IPS DF 19.7 (cell line): ENCODE measurements around the gene GZF1.

Source experiments
- DNase-seq: peaks from one replicate; pipeline ENCODE4 v3.0.0-alpha.2; 2013; ENCODE audit warnings: low read depth, low spot score

The GZF1 gene

DNA sequence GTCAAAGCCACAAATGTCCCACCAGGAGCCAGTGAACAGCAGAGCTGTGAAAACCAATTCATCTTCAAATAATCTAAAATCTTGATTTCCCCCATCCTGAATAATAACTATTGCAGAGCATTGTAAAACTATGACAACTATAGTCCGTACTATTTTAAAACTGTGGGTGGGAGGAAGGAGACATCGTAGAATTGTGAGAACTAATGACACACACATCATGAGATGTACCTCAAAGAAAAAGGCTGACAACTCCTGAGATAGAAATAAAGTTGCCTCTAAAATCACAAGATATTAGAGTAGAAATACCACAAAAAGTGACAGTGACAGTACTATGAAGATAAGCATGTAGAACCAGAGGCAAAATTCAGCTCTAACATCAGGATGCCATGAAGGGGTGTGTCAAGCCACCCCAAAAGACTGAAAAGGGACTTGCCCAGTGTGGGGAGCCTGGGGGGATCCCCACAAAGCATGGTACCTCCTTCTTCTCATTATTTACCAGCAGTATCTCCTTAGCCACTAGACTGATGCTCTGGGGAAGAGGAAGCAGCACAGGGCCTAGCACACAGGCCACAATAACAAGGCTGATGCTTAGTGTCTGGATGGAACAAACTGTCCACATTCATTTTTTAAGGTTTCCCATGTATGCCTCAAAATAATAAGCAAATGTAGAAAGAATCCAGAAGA, 45.9 kb downstream of the GZF1 start:
- no peak for DNase-seq

- DNase-seq, result no peak
These were observed 47.0 kb downstream of the GZF1 start for GRCh38 chr20:23408957-23409356.

DNA sequence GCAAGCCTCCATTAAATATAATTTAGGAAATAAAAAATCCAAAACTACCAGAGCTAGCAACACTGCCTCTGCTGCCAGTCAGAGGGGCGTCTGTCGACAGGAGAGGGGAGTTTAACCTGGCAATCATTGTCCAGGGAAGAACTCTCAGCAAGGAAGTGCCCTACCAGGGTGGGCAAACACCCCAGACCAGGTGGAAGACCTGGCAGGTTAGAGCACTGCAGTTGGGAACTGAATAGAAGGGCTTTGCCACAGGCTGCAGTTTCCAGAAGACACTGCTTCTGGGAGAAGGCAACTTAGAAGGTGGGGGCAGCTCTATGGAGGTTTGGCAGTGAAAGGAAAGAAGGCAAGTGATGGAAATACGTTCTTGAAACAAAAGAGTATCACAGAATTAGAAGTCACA, 47.8 kb downstream of the GZF1 start:
- DNase-seq, result no peak

DNA sequence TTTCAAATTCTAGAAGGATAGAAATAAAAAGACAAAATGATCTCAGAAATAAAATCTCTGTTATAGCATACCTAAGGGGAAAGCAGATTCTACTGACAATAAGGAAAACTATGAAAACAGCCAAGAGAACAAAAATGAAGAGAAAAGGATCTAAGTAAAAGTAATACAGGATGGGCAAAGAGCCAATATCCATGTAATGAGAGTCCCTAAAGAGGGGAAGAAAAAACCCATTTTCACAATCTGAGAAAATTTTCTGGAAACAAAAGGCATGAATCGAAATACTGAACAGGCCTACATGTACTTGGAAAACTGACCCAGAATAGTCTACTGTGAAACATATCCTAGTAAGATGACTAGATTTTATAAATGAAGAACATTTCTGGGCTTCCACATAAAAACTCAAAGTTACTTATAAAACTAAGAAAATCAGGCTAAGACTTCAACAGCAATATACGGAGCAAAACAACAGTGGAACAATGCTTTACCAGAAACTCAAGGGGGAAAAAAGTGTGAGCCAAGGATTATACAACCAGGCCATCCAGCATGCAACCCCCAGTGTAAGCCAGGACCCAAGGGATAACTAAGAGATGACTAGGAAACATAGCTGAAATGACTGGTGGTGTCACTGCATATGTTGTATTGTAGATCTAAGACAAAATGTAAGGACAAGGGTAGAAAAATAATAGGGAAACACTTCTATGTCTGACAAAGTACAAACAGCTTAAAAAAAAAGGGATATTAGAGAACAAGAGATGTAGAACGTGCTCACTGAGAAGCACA, 49.1 kb downstream of the GZF1 start:
- no peak for DNase-seq

GRCh38 chr20:23412026-23412425, 50.0 kb downstream of the GZF1 start:
- no peak for DNase-seq

DNA sequence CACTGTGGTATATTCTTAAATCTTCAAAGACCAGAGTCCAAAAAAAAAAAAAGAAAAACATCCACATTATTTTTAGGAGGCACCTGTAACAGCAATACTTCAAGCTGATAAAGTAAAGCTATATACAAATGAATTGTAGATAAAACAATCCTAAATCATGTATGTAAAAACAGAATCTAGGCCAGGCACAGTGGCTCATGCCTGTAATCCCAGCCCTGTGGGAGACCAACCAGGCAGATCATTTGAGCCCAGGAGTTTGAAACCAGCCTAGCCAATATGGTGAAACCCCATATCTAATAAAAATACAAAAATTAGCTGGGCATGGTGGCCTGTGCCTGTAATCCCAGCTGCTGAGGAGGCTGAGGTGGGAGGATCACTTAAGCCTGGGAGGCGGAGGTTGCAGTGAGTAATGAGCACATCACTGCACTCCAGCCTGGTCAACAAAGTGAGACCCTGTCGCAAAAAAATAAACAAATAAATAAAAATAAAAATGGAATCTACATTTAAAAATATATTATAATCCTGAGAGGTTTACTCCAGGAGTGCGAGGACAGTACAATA, 52.0 kb downstream of the GZF1 start:
- DNase-seq, result no peak

DNA sequence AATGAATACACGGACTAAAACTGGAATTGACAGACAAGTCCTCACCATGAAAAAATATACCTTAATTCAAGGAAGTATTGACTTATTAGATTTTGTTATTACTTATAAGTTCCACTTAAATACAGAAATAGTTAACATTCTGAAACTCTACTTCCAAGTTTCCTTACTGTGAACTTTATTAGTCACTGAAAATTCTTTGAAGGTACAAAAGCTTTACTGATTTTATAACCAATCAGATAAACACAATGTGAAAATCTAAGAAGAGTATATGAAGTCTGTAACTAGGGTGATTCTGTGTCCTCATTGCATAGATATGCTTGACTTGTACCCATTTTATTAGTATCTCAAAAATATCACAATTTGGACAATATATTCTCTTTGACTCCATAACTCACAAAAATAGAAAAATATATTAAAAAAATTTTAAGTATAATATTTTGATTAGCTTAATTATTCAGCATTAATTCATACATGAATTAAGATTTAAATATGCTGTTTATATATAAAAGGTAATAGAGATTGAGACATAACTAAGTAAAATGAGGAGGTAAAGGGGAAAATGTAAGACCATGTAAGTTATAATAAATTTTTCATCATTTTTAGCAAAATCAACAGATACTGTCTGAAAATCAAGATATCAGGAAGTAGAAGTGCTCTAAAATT, 52.7 kb downstream of the GZF1 start:
- DNase-seq, result no peak

DNA sequence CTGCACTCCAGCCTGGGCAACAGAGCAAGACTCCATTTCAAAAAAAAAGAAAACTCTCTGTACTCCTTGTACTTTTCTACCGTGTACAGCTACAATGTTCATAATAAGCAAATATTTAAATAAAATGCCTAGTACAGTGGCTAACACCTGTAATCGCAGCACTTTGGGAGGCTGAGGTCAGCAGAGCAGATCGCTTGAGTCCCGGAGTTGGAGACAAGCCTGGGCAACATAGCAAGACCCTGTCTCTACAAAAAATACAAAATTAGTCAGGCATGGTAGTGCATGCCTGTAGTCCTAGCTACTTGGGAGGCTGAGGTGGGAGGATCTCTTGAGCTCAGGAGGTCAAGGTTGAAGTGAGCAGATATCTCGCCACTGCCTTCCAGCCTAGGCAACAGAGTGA, 53.6 kb downstream of the GZF1 start:
- no peak for DNase-seq

- DNase-seq, result no peak
These were observed 54.1 kb downstream of the GZF1 start for GRCh38 chr20:23415959-23416583.

DNA sequence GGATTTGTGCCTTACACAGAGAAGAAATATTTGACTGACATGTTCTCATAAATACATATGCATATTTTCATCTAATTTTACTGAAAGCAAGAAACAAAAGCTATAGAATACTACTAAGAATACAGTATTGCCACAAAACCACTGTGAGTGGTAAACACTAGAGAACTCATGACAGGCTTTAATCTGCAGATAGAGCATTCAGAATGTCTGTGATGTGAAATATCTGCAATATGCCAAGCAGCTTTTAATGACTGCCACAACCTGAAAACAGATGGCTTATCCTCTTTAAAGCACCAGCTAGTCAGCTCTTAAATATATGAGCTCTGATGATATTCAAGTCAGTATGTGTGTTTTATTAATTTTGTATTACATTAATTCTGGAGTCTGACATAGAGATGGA, 55.9 kb downstream of the GZF1 start:
- DNase-seq, result no peak

- no peak for DNase-seq
These were observed 57.6 kb downstream of the GZF1 start for GRCh38 chr20:23419657-23419994.

- DNase-seq, result no peak
These were observed 58.3 kb downstream of the GZF1 start for GRCh38 chr20:23419995-23420901.

GRCh38 chr20:23420943-23421931, 59.3 kb downstream of the GZF1 start, which contains the start of gene NAPB:
NAPB (minus strand) TSS chr20:23421488; CDS start chr20:23421402, 86 bp downstream.
- DNase-seq, result peak; percentile 79
